ENCODE results near the gene TSTD2.

DNA sequence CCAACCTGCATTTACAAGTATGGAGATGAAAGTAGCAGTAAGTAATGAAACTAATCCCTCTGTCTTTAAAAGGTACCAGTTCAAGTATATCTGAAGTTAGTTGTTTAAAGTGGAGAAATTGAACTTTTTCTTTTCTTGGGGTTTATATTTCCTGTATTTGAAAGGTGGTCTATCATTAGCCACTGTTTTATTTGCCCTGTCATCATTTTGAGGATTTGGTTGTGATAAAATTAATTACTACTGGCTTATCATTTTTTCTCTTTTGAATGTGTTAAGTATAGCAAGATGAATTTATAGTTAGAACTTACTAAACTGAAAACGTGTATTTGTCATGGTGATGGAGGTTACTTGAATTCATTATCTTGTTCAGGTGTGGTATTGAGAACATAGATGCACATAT, 25.5 kb upstream of the TSTD2 start:
- TF ChIP-seq CTCF (IDR thresholded peaks at IDR 0.05) (no peak), POLR2A (IDR thresholded peaks at IDR 0.05) (no peak)
